Stimulated activated CD4-positive, alpha-beta T cell treated with anti-CD3 and anti-CD28 coated beads, Interleukin-15, amount 100 ng/mL, for 24 hours (primary cell): ENCODE measurements around the gene TRIM71.

ENCODE experiments used
- DNase-seq: peaks from one replicate; pipeline ENCODE4 v3.0.0-alpha.2; 2020

The TRIM71 gene

GRCh38 chr3:32946973-32947788 is 129.4 kb downstream of the TRIM71 start:
- no peak for DNase-seq
